Tibial nerve (tissue), 4 donors: ENCODE results near the gene MPV17L.
"Not testable (repeated sequence)": the region's sequence is repeated elsewhere in the genome, so short reads cannot be mapped to it uniquely, and the experiment has no call there.

Experiments
- EP300 ChIP-seq, 2 donors: sonication (generic); formaldehyde crosslinking; IDR thresholded peaks; one replicate each; pipeline ENCODE4 v1.6.1; 2017; ENCODE audit warnings: antibody characterized with exemption in 2 of 2, mild to moderate bottlenecking in 1 of 2
- TF ChIP-seq, protein P1 (sequence below), 5 experiments: fragments of 200-600 bp in 3 of 5; fragments of 450-650 bp in 2 of 5; sonication (generic) in 3 of 5; IDR thresholded peaks; one replicate each; pipeline ENCODE4 v1.5.1; 2016 to 2019; ENCODE audit warnings: antibody characterized with exemption in 5 of 5, mild to moderate bottlenecking in 3 of 5, moderate library complexity in 2 of 5

DNA sequence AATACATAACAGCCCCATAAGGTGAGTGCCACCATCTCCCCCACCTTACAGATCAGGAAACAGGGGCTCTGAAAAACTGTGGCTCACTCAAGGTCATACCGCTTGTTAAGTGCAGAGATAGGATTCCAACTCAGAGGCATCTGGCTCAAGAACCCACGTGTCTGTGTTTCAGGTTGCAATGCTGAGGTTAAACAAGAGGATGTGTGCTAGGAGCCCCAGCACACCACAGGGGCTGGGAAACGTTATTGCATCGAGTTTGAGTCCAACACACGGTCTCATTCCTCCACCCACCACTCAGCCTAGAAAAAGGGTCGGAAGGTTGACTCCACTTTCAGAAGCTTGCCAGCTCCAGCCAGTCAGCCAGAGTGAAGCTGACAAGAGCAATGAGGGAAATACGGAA is 46.8 kb upstream of the MPV17L start:
- TF ChIP-seq, protein P1, sequence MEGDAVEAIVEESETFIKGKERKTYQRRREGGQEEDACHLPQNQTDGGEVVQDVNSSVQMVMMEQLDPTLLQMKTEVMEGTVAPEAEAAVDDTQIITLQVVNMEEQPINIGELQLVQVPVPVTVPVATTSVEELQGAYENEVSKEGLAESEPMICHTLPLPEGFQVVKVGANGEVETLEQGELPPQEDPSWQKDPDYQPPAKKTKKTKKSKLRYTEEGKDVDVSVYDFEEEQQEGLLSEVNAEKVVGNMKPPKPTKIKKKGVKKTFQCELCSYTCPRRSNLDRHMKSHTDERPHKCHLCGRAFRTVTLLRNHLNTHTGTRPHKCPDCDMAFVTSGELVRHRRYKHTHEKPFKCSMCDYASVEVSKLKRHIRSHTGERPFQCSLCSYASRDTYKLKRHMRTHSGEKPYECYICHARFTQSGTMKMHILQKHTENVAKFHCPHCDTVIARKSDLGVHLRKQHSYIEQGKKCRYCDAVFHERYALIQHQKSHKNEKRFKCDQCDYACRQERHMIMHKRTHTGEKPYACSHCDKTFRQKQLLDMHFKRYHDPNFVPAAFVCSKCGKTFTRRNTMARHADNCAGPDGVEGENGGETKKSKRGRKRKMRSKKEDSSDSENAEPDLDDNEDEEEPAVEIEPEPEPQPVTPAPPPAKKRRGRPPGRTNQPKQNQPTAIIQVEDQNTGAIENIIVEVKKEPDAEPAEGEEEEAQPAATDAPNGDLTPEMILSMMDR (IDR thresholded peaks at IDR 0.05): not testable (repeated sequence)
- TF ChIP-seq EP300 (IDR thresholded peaks at IDR 0.05): not testable (repeated sequence)
